GM13977 (cell line): ENCODE data around the gene EML6.

Experiments
- DNase-seq: peaks from one replicate; pipeline ENCODE4 v3.0.0; 2012; ENCODE audit warnings: low spot score
- in situ Hi-C: fragments of 300-500 bp; cut with MboI; formaldehyde crosslinking; loops from one replicate; pipeline ENCODE4 v1.12.0; 2022; ENCODE audit warnings: low sequenced_read_pairs, low pct_unique_long_range_greater_than_20kb, mixed read lengths, inconsistent platforms; ENCODE audit not compliant: unreplicated experiment
- TF ChIP-seq, protein P1 (sequence below): IDR thresholded peaks from 2 replicates; pipeline ENCODE4 v1.5.1; 2012; ENCODE audit warnings: mild to moderate bottlenecking, control low read depth; ENCODE audit not compliant: insufficient read depth; ENCODE audit errors: extremely low read depth, missing control alignments

The EML6 gene

DNA sequence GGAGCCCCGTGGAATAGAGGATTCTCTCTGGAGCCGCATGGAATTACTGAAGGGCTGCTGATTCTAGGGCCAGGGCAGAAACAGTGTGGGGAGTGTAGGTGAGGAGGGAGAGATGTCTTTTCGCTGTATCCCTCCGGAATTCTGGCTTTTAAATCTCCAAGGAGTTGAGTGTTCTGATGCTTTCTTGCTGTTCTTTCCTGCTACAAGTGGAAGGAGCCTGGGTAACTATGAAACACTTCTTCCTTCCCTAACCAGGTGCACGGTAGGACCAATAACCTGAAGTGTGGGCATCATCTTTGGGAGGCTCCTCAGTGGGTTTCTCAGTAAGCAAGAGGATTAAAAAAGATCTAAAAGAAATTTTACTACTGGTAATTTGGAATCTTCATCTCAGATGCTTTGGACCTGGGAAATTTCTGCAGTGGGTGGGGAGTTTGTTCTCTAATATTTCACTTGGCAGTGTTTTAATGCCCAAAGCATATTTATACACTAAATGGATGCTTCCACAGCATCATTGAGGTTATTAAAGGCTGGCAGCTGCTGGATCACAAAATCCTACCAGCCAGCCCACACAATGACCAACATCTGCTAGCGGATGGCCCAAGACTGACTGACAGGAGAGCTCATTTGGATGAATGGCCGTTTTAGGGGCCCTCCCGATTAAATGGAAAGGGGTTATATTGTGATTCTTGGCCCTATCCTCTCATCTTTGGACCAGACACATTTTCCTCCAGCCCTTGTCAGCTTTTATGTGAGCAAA is 2.1 kb downstream of the EML6 start:
- no peak for DNase-seq
- TF ChIP-seq, protein P1, sequence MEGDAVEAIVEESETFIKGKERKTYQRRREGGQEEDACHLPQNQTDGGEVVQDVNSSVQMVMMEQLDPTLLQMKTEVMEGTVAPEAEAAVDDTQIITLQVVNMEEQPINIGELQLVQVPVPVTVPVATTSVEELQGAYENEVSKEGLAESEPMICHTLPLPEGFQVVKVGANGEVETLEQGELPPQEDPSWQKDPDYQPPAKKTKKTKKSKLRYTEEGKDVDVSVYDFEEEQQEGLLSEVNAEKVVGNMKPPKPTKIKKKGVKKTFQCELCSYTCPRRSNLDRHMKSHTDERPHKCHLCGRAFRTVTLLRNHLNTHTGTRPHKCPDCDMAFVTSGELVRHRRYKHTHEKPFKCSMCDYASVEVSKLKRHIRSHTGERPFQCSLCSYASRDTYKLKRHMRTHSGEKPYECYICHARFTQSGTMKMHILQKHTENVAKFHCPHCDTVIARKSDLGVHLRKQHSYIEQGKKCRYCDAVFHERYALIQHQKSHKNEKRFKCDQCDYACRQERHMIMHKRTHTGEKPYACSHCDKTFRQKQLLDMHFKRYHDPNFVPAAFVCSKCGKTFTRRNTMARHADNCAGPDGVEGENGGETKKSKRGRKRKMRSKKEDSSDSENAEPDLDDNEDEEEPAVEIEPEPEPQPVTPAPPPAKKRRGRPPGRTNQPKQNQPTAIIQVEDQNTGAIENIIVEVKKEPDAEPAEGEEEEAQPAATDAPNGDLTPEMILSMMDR, result no peak
- in situ Hi-C loops, result no loop called here

DNA sequence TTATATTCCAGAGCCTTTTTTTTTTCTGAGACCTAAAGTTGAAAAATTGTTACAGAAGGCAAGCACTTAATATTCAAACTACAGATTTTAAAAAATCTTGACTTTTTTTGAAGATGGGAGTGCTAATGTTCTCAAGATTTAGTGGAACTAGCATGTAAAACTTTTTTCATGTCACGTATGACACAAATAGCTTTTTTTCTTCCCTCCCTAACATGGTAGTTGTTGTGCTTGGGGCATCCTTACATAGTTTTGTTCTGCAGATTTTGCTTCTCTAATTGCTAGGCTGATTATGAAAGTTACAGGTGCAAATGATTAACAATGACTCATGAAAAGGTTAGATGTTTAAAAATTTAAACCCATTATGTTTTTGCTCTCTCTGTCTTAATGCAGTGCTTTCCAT is 3.0 kb downstream of the EML6 start:
- in situ Hi-C loops, result no loop called here
- TF ChIP-seq, protein P1, result no peak
- no peak for DNase-seq

DNA sequence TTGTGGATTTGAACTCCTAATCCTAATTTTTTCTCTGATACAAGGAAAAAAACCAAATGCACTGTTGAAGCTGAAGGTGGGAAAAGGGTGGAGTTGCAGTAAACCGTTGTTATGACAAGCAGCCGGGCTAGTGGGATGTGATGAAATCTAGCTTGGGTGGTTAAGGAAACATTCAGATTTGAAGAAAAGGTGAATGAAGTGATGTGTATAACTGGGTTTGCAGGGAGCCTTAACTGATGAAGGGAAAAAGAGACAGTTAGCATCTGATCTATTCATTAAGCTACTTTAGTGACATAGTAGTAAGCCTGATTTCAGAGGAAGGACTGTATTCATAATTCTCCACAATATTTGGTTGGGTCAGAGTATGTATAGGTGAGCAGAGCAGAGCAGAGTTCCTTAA is 3.5 kb downstream of the EML6 start:
- TF ChIP-seq, protein P1, result no peak
- DNase-seq, result no peak
- in situ Hi-C loops, result no loop called here

DNA sequence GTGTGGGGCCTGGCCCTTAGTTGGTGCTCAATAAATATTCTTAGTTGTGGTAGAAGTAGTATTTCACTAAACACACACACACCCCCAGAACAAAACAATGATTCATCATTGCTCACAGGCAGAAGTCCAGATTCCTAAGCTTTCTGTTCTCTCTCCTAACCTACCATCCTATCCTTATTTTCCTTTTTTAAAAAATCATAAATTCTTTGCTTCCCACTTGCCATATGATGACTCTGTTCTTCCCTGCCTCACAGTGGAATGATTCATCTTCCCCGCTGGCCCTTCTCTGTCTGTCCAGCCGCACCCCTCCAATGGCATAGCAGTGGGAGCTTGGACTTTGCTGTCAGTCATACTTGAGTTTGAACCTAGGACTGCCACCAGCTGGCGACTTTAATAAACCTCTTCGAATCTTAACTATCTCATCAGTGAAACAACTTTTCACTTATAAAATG is 5.2 kb downstream of the EML6 start:
- in situ Hi-C loops, result no loop called here
- TF ChIP-seq, protein P1, result no peak
- DNase-seq, result no peak

DNA sequence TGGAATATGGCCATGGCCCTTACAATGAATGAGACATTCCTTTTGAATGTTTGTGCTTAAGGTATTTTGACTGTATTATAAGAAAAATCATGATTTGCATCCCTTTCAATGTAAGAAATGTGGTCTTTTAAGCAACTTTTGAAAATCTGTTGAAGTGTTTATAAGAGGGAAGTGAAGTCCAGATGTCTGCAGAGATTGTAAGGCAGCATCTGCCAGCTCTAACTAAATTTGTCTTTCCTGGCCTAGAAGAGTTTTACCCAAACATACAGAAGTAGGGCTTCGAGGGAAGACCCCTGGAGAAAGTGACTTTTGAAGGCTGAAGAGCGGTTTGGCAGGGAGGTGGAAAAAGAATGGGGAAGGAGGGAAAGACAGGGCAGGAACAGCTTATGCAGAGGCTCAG is 12.2 kb downstream of the EML6 start:
- TF ChIP-seq, protein P1, result no peak
- in situ Hi-C loops, result no loop called here
- no peak for DNase-seq

DNA sequence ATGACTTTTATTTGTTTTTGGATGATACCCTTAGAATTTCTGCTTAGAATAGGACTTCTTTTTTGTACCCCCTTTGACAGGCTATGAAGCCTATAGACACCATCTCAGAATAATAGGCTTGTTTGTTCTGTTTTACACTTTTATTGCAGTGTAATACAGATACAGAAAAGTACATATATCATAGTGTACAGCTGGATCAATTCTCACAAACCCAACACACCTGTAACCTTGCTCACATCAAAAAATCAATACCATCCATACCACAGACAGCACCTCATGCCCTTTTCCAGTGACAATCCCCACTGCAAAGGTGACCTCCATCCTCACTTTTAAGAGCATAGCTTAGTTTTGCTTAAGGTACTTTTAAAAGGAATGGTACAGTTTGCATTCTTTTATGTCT is 14.8 kb downstream of the EML6 start:
- in situ Hi-C loops, result no loop called here
- DNase-seq, result no peak
- TF ChIP-seq, protein P1, result no peak
